Heart left ventricle (tissue), 13 donors: Measurements from ENCODE around the gene DCDC1.

Source experiments
- CTCF ChIP-seq, 12 donors: fragments of 200-600 bp; sonication (generic) in 4 of 12; IDR thresholded peaks; one replicate each; pipeline versions ENCODE4 v1.5.0 to v1.8.0; 2018 to 2022; ENCODE audit warnings: antibody characterized with exemption in 12 of 12, mild to moderate bottlenecking in 5 of 12
- POLR2A ChIP-seq, 2 donors: fragments of 450-650 bp; IDR thresholded peaks; one replicate each; pipeline ENCODE4 v1.6.1; 2017; ENCODE audit warnings: antibody characterized with exemption in 2 of 2, mild to moderate bottlenecking in 2 of 2, moderate library complexity in 2 of 2
- donor health status: ischemic (EF 13 %, LVEDD 7.1; RV severe dilation, severe dysfunction).
- donor health status: DM: no; HTN: yes; CAD: no.
- donor health status: DM: no; HTN: no; CAD: no.
- donor health status: ischemic (EF 25% LVEDD 6.9; RV normal size, moderate dysfunction).
- donor health status: ischemic (EF 25% LVEDD 5.7; RV mildly dilated, moderate dysfunction).
- donor health status: ischemic (EF 35%, LVEDD 5.7; RV mildly dilated, moderate dysfunction).
- donor health status: nonischemic (EF 11% LVEDD 7.7; RV severe dilation, severe dysfunction).
- donor health status: DM: yes; HTN: yes; CAD: no.
- donor health status: PGD.
- donor health status: ischemic (EF 29% LVEDD 5.4; RV normal size, mild dysfunction).
- donor health status: nonischemic (EF 23%, LVEDD 6.1; RV moderate dilation, normal function).

- TF ChIP-seq CTCF (IDR thresholded peaks at IDR 0.05) (no peak), POLR2A (IDR thresholded peaks at IDR 0.05) (no peak)
These were observed 18.4 kb downstream of the DCDC1 start for GRCh38 chr11:31351168-31351567.
